A673 (cell line): ENCODE results near the gene BICD1. TPM values are rescaled to one million over a fixed set of nuclear protein-coding genes. Genes with fewer than 3 reads are reported as not detected.

Experiments used
- BruUV-seq: library from RNA; stranded (reverse); fragments of 400-500 nt; replicated peaks from 2 replicates; lab custom pipeline; 2021; lab: Mats Ljungman, UMichigan
- CTCF ChIA-PET: fragments of 300-600 bp; sonication (Branson Sonifier 250); formaldehyde crosslinking; loops from one replicate; lab custom pipeline; 2022; ENCODE audit warnings: antibody characterized with exemption; lab: Charles Lee
- POLR2A ChIA-PET: fragments of 300-600 bp; sonication (Branson Sonifier 250); formaldehyde crosslinking; loops from one replicate; lab custom pipeline; 2022; ENCODE audit warnings: antibody characterized with exemption; ENCODE audit not compliant: low non-redundant PET; lab: Charles Lee
- DNase-seq: peaks from one replicate; pipeline ENCODE4 v3.0.0-alpha.2; 2015; ENCODE audit warnings: low spot score
- H3K27ac ChIP-seq: fragments of 200-600 bp; sonication (generic); 2 replicates; pipeline ENCODE4 v1.5.1; 2016; ENCODE audit warnings: mixed run types, low read depth, mild to moderate bottlenecking, mixed read lengths, antibody characterized with exemption, low read length; ENCODE audit not compliant: poor library complexity, severe bottlenecking
- H3K27me3 ChIP-seq: fragments of 200-600 bp; sonication (generic); replicated peaks from 2 replicates; pipeline ENCODE4 v1.6.1; 2017; ENCODE audit warnings: mixed run types, low read depth, mild to moderate bottlenecking, mixed read lengths, antibody characterized with exemption, low read length; ENCODE audit not compliant: insufficient read depth, poor library complexity
- H3K36me3 ChIP-seq: fragments of 200-600 bp; sonication (generic); 2 replicates; pipeline ENCODE4 v1.6.1; 2016; ENCODE audit warnings: mixed run types, mild to moderate bottlenecking, mixed read lengths, antibody characterized with exemption, low read length; ENCODE audit not compliant: insufficient read depth, poor library complexity, severe bottlenecking
- H3K4me1 ChIP-seq: fragments of 200-600 bp; sonication (generic); 2 replicates; pipeline ENCODE4 v1.6.1; 2017; ENCODE audit warnings: mixed run types, mild to moderate bottlenecking, mixed read lengths, antibody characterized with exemption, low read length; ENCODE audit not compliant: insufficient read depth, poor library complexity, severe bottlenecking
- H3K4me3 ChIP-seq: fragments of 200-600 bp; sonication (generic); 2 replicates; pipeline ENCODE4 v1.5.1; 2016; ENCODE audit warnings: low read depth, mixed run types, mild to moderate bottlenecking, mixed read lengths, low read length; ENCODE audit not compliant: poor library complexity, severe bottlenecking
- H3K9me3 ChIP-seq: fragments of 200-600 bp; sonication (generic); 2 replicates; pipeline ENCODE4 v1.6.1; 2016; ENCODE audit warnings: mixed run types, low read depth, mild to moderate bottlenecking, mixed read lengths, antibody characterized with exemption, low read length; ENCODE audit not compliant: poor library complexity, severe bottlenecking
- CTCF ChIP-seq: fragments of 300-800, 200-600 bp; sonication (generic); conservative IDR thresholded peaks from 2 replicates; pipeline ENCODE4 v1.5.1; 2017; ENCODE audit warnings: low read depth, mild to moderate bottlenecking, antibody characterized with exemption, low read length, moderate library complexity, mixed read lengths
- EZH2 ChIP-seq: fragments of 200-600 bp; sonication (generic); IDR thresholded peaks from 2 replicates; pipeline ENCODE4 v1.6.1; 2017; ENCODE audit warnings: borderline replicate concordance, low read depth, mild to moderate bottlenecking, mixed read lengths, antibody characterized with exemption, low read length; ENCODE audit not compliant: poor library complexity, severe bottlenecking
- intact Hi-C: fragments of 100-400 bp; cut with micrococcal nuclease; formaldehyde crosslinking; loops from one replicate; pipeline ENCODE4 v1.10.0; 2022; ENCODE audit not compliant: unreplicated experiment
- total RNA-seq: library from RNA; stranded (reverse); gene quantifications from 2 replicates; pipeline ENCODE4 v1.2.3, GENCODE V29; 2021

Gene BICD1
- total RNA-seq, 1 experiment from 2014 or later: 50.2 TPM

- CTCF ChIA-PET: no interaction called here
- DNase-seq: no peak
- POLR2A ChIA-PET: no interaction called here
Measured at GRCh38 chr12:32100888-32101287, 5.8 kb upstream of the BICD1 start.

GRCh38 chr12:32102234-32102633 lies 4.4 kb upstream of the BICD1 start:
- no peaks in the 10 kb centered on the region for H3K36me3 ChIP-seq
- intact Hi-C loops: loop anchor here (10.0 kb wide), 1 partner anchor 137 kb away; no protein-coding TSS in a partner anchor
- TF ChIP-seq EZH2 (no peak), CTCF (no peak)
- ChIA-PET POLR2A (no interaction called here), CTCF (interaction anchor here (0.7 to 1.3 kb wide), 2 partner anchors 42 to 440 kb away, joined by 3 to 4 read pairs; no protein-coding TSS in a partner anchor)
- no peaks in the 10 kb centered on the region for H3K9me3 ChIP-seq
- H3K27me3 ChIP-seq: no peaks in the 10 kb centered on the region
- no TSS peak for BruUV-seq
- peak; percentile 79 for DNase-seq
- H3K4me1 ChIP-seq: no peaks in the 10 kb centered on the region
- H3K4me3 ChIP-seq: no peak overlapping the region
- H3K27ac ChIP-seq: no peak overlapping the region

More at GRCh38 chr12:32100888-32101287, 5.8 kb upstream of the BICD1 start:
- Histone ChIP-seq H3K27me3 (no peaks in the 10 kb centered on the region), H3K36me3 (no peaks in the 10 kb centered on the region), H3K4me1 (no peaks in the 10 kb centered on the region), H3K27ac (no peak overlapping the region), H3K4me3 (no peak overlapping the region), H3K9me3 (no peaks in the 10 kb centered on the region)
- no TSS peak for BruUV-seq
- TF ChIP-seq CTCF: no peak
- no peak for TF ChIP-seq EZH2
- intact Hi-C loops: loop anchor here (10.0 kb wide), 1 partner anchor 136 kb away; no protein-coding TSS in a partner anchor

GRCh38 chr12:32104572-32105355 lies 1.9 kb upstream of the BICD1 start:
- peaks cover 11% of the 10 kb centered on the region for H3K4me1 ChIP-seq
- POLR2A ChIA-PET: no interaction called here
- no peak overlapping the region for H3K4me3 ChIP-seq
- no peak for DNase-seq
- no peaks in the 10 kb centered on the region for H3K9me3 ChIP-seq
- BruUV-seq: no TSS peak
- no peaks in the 10 kb centered on the region for H3K27me3 ChIP-seq
- CTCF ChIA-PET: no interaction called here
- TF ChIP-seq EZH2 (no peak), CTCF (no peak)
- no peaks in the 10 kb centered on the region for H3K36me3 ChIP-seq
- intact Hi-C loops: loop anchor here (10.0 kb wide), 1 partner anchor 140 kb away; no protein-coding TSS in a partner anchor
- no peak overlapping the region for H3K27ac ChIP-seq
